ENCODE results near the gene KRTAP4-2.
"Not testable (repeated sequence)": the region's sequence is repeated elsewhere in the genome, so short reads cannot be mapped to it uniquely, and the experiment has no call there.

KRTAP4-2 gene

DNA sequence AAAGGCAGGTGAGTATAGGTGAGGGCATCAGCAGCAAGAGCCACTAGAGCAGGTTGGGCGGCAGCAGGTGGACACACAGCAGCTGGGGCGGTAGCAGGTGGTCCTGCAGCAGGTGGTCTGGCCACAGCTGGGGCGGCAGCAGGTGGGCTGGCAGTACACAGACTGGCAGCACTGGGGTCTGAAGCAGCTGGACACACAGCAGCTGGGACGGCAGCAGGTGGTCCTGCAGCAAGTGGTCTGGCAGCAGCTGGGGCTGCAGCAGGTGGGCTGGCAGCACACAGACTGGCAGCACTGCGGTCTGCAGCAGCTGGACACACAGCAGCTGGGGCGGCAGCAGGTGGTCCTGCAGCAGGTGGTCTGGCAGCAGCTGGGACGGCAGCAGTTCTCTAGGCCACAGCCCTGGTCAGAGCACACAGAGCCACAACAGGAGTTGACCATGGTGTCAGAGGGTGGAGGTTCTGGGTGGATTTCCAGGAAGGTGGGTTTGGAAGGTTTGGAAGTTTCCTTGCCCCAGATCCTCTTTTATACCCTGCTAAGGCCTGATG lies at the start of gene KRTAP4-2:
Gene KRTAP4-2 (minus strand): TSS at position 495 of the 545 bp plus-strand sequence. CDS start 57 bp downstream, at position 438.
- DNase-seq (ENCODE audit: low read depth in 2 of 2): no peak

- not testable (repeated sequence) for DNase-seq (ENCODE audit: low read depth in 2 of 2)
Observed at GRCh38 chr17:41226598-41227095, 48.6 kb upstream of the KRTAP4-2 start, which contains the start of gene KRTAP9-2. KRTAP9-2 (plus strand) TSS chr17:41226648; CDS start chr17:41226655, 7 bp downstream.

DNA sequence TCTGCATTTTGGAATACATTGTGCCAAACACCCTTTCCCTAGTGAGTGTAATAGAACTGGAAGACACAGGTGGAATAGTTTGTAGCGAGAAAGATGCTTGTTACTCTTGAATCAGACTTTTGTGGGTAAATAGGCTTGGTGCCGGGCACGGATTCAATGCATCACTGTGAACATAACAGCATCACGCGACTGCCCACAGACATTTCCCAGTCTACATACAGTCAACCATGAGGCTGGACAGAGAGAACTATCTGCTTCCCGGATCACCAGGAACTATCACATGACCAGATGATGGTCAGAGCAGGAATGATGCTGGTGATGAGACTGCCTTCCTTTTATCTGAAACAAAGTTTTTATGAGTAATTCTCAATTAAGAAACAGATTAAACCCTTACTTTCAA lies 48.0 kb upstream of the KRTAP4-2 start:
- DNase-seq (ENCODE audit: low read depth in 2 of 2): no peak

DNA sequence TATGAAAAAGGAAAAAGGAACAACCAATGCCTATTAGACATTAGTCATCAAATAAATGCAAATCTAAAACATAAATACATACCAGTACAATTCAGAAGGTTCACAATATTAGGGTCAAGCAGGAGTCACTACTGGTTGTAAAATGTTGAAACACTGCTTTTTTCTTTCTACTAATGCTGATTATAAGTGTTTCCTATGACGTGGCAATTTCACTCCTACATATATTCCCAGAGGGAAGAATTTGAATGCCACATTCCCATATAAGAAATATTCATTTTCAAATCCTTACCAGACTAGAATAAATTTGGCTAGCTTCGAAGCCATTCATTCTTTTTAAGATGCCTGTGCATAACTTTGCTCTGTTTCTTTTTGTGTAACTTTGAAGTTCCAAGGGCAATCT lies 45.8 kb upstream of the KRTAP4-2 start:
- no peak for DNase-seq (ENCODE audit: low read depth in 2 of 2)

- DNase-seq (ENCODE audit: low read depth in 2 of 2): no peak
Observed at GRCh38 chr17:41215681-41216080, 37.7 kb upstream of the KRTAP4-2 start.

- no peak for DNase-seq (ENCODE audit: low read depth in 2 of 2)
Observed at GRCh38 chr17:41212524-41213169, 34.6 kb upstream of the KRTAP4-2 start.

DNA sequence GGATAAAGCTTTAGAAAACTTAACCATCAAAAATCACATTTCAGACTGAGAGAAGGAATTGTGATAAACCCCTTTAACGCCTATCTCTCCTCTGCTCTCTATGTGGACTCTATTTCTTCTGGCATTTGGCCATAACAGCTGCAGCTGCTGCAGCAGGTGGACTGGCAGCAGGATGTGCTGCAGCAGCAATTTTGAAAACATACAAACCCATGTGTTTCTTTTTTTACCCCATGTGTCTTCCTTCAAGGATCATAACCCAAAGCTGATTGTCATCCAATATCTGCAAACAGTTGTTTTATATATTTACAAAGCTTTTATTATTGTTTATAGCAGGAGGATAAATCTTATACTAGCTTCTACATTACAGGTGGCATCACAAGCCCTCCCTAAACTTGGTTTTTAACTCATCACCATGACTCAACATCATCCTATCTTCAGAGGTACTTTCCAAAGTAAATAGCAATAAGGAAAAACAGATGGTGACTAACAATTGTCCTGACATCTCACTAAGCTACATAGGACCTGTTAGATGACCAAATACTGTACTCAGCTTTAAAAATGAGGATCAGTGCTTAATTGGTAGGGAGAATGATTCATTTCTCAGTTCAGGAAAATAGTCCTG lies 33.9 kb upstream of the KRTAP4-2 start:
- DNase-seq (ENCODE audit: low read depth in 2 of 2): no peak

DNA sequence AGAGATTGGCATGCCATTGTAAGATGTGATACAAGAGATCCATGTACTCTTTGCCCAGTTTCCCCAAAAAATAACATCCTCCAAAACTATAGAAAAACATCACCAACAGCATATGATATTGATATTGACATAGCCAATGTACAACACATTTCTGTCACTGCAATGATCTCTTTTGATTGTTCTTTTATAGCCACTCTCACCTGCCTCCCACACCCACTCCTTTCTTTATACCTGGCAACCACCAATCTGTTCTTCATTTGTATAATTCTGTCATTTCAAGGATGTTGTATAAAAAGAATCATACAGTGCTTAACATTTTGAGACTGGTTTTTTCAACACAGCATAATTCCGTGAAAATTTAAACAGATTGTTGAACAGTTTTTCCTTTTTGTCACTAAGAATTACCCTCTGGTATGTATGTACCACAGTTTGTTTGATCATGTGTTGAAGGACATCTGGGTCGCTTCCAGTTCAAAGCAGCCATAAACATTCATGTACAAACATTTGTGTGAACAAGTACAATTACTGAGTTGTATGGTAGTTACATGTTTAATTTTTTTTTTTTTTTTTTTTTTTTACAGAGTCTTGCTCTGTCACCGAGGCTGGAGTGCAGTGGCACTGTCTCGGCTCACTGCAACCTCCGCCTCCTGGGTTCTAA lies 21.5 kb upstream of the KRTAP4-2 start:
- no peak for DNase-seq (ENCODE audit: low read depth in 2 of 2)

GRCh38 chr17:41196068-41196467 lies 18.0 kb upstream of the KRTAP4-2 start:
- DNase-seq (ENCODE audit: low read depth in 2 of 2): no peak

- DNase-seq (ENCODE audit: low read depth in 2 of 2): no peak
Observed at GRCh38 chr17:41190328-41190727, 12.3 kb upstream of the KRTAP4-2 start.

- DNase-seq (ENCODE audit: low read depth in 2 of 2): not testable (repeated sequence)
Observed at GRCh38 chr17:41189837-41190318, 11.9 kb upstream of the KRTAP4-2 start, which contains the start of gene KRTAP9-1. KRTAP9-1 (plus strand) TSS chr17:41189887; CDS start chr17:41189887, 0 bp downstream.

DNA sequence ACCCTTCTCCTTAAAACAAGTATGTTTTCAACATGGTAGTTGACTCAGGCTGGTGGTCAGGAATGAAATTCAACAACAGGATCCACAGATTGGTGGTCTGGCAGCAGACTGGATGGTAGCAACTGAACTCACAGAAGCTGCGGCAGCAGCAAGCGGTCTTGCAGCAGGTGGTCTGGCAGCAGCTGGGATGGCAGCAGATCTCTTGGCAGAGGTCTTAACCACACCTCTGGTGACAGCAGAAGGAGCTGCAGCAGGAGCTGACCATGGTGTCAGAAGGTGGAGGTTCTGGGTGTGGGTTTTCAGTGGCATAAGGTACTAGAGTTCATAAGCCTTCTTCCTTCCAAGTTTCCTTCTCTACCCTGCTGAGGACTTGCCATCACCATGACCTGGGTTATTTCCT lies 8.9 kb upstream of the KRTAP4-2 start:
- DNase-seq (ENCODE audit: low read depth in 2 of 2): no peak

DNA sequence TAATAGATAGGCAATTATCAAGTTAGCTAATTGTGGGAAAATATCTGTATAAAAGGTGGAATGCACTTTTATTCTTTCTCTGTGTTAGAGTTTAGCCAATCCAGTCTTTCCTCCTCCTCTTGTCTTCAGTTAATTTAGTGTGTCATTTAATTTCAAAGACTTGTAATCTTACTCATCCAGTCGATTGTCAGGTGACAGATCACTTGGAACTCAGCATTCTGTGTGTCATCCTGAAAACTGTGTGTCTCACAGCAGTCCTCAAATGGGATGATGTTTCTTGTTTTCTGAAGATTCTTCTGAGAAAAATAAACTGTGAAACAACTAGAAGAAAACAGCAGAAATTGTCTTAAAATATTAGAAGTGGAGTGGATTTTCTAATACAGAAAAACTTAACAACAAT lies 7.0 kb upstream of the KRTAP4-2 start:
- DNase-seq (ENCODE audit: low read depth in 2 of 2): no peak

GRCh38 chr17:41184480-41184961 lies 6.5 kb upstream of the KRTAP4-2 start, which contains the start of gene KRTAP4-1:
KRTAP4-1 (minus strand) TSS chr17:41184911; CDS start chr17:41184854, 57 bp downstream.
- no peak for DNase-seq (ENCODE audit: low read depth in 2 of 2)

DNA sequence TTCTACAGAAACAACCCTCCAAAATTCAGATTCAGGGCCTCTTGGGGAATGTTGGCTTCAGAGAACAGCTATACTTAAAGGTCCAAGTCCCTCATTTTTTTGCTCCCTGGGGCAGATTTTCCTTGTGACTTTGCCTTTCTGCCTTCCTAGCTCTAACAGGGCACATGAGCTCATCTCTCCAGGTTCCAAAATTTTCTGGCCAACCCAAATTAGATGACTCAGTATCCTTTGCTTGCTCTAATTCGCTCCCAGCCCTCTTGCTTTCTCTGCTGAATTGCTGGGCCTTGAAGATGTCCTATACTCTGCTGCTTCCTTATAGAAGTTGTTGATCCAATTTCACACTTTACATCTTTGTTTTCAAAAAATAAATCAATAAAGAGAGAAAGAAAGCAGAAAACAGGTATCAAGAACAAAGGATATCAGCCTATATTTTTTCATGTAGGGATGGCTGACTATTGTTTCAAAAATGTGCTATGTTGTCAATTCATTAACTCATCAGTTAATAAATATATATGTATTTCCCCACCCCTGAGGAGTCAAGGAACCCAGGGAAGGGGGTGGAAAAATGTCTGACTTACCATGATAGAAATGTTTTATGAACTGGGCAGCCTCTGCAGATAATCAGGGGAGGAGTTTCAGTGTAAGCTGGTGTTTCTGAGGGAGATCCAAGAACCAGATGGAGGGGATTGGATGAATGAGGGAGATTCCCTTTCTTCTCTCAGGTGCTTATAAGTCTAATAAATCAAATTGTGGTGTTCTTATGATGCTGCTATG lies 1.0 kb upstream of the KRTAP4-2 start:
- no peak for DNase-seq (ENCODE audit: low read depth in 2 of 2)

GRCh38 chr17:41178341-41178740 lies 320 bp upstream of the KRTAP4-2 start:
- no peak for DNase-seq (ENCODE audit: low read depth in 2 of 2)

DNA sequence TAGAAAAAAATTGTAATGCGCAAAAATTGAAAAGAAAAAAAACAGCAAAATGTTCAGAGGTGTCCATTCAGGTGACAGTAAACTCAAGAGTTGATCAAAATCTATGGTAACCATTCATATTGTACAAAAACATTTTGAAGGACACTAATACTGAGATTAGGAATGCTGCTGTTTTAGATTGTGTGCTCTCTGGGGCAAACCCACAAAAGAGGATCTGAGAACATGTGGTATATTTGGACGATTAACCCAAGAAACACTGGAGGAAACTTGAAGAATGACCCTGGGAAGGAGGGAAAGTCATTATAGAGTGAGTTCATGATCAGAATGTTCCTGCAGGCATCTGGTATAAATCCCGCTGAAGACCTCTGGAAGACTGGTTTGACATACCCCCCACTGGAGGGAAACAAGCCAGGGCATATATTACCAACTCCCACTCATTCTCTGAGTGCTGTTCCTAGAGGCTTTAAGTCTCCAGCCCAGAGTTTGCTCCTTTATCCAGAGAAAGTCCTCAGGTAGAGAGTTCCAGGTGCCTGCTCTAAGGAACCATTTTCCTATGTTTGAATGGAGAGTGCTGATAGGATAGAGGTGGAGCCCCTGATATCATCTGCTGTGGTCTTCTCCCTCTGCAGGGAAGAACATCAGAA lies 1.2 kb downstream of the KRTAP4-2 start:
- no peak for DNase-seq (ENCODE audit: low read depth in 2 of 2)

DNA sequence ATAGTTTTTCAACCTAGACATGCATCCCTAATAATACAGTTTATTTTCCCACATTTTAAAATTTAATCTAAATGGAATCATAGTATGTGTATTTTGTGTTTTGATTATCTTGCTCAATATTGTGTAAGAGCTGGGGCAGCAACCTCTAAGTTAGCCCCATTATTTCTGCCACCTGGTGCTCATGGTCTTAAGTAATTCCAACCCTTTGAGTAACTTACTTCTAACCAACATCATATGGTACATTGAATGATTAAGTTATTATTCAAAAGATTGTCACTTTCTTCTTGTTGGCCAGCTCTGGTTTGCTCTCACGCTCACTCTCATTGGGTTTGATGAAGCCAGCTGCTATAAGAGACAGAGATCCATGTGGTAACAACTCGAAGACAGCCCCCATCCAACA lies 6.1 kb downstream of the KRTAP4-2 start:
- DNase-seq (ENCODE audit: low read depth in 2 of 2): no peak

- no peak for DNase-seq (ENCODE audit: low read depth in 2 of 2)
Observed at GRCh38 chr17:41168121-41168520, 9.9 kb downstream of the KRTAP4-2 start, which contains the start of gene KRTAP4-3. KRTAP4-3 (minus strand) TSS chr17:41168221; CDS start chr17:41168172, 49 bp downstream.

DNA sequence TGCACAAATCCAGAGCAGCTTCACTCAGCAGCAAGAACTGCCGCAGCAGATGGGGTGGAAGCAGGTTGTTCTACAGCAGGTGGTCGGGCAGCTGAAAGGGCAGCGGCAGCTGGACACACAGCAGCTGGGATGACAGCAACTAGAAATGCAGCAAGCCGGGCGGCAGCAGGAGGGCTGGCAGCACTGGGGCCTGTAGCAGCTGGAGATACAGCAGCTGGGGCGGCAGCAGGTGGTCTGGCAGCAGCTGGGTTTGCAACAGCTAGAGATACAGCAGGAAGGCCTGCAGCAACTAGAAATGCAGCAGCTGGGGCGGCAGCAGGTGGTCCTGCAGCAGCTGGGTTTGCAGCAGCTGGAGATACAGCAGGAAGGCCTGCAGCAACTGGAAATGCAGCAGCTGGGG lies 10.5 kb downstream of the KRTAP4-2 start:
- DNase-seq (ENCODE audit: low read depth in 2 of 2): no peak
